OCI-LY7 (cell line): ENCODE measurements around the gene PRDM1. TPM values are rescaled to one million over a fixed set of nuclear protein-coding genes. Genes with fewer than 3 reads are reported as not detected.

Experiments used
- BruUV-seq: library from RNA; stranded (reverse); fragments of 400-500 nt; replicated peaks from 2 replicates; lab custom pipeline; 2021; lab: Mats Ljungman, UMichigan
- CTCF ChIA-PET: fragments of 300-600 bp; sonication (Branson Sonifier 250); formaldehyde crosslinking; loops from one replicate; lab custom pipeline; 2022; ENCODE audit warnings: antibody characterized with exemption; ENCODE audit not compliant: unreplicated experiment; lab: Charles Lee
- POLR2A ChIA-PET: fragments of 300-600 bp; sonication (Branson Sonifier 250); formaldehyde crosslinking; loops from one replicate; lab custom pipeline; 2022; ENCODE audit warnings: antibody characterized with exemption; lab: Charles Lee
- DNase-seq: peaks from one replicate; pipeline ENCODE4 v3.0.0-alpha.2; 2015; ENCODE audit warnings: low spot score
- H2AFZ ChIP-seq: fragments of 200-600 bp; sonication (generic), shearing (Covaris generic); 2 replicates; pipeline ENCODE4 v1.6.1; 2014; ENCODE audit warnings: mild to moderate bottlenecking, antibody characterized with exemption, low read length, moderate library complexity
- H3K27ac ChIP-seq: fragments of 200-600 bp; sonication (generic); 2 replicates; pipeline ENCODE4 v1.5.1; 2014; ENCODE audit warnings: mixed run types, low read depth, mild to moderate bottlenecking, moderate library complexity, low read length, inconsistent platforms; ENCODE audit not compliant: poor library complexity, severe bottlenecking
- H3K36me3 ChIP-seq: fragments of 200-600 bp; sonication (generic); 2 replicates; pipeline ENCODE4 v1.6.1; 2014; ENCODE audit warnings: mild to moderate bottlenecking, antibody characterized with exemption, low read length, moderate library complexity, mixed read lengths; ENCODE audit not compliant: insufficient read depth
- H3K4me1 ChIP-seq: fragments of 200-600 bp; sonication (generic); 2 replicates; pipeline ENCODE4 v1.5.1; 2014; ENCODE audit warnings: mild to moderate bottlenecking, low read length; ENCODE audit not compliant: insufficient read depth, poor library complexity, severe bottlenecking
- H3K4me2 ChIP-seq: fragments of 200-600 bp; sonication (generic); 2 replicates; pipeline ENCODE4 v1.6.1; 2014; ENCODE audit warnings: mild to moderate bottlenecking, low read length
- H3K4me3 ChIP-seq: fragments of 200-600 bp; sonication (generic); 2 replicates; pipeline ENCODE4 v1.5.1; 2014; ENCODE audit warnings: mild to moderate bottlenecking, low read depth, low read length; ENCODE audit not compliant: poor library complexity, severe bottlenecking
- H3K79me2 ChIP-seq: fragments of 200-600 bp; sonication (generic); 2 replicates; pipeline ENCODE4 v1.6.1; 2016; ENCODE audit warnings: low read depth, mild to moderate bottlenecking, low read length, moderate library complexity, mixed read lengths; ENCODE audit not compliant: insufficient read depth
- H3K9me2 ChIP-seq: fragments of 200-600 bp; sonication (generic); 2 replicates; pipeline ENCODE4 v1.6.1; 2016; ENCODE audit warnings: mild to moderate bottlenecking, low read length, mixed read lengths; ENCODE audit not compliant: insufficient read depth
- H3K9me3 ChIP-seq: fragments of 200-600 bp; sonication (generic); 2 replicates; pipeline ENCODE4 v1.6.1; 2014; ENCODE audit warnings: mild to moderate bottlenecking, mixed run types, low read length, mixed read lengths
- H4K20me1 ChIP-seq: fragments of 200-600 bp; sonication (generic); 2 replicates; pipeline ENCODE4 v1.6.1; 2014; ENCODE audit warnings: mild to moderate bottlenecking, antibody characterized with exemption, low read length, moderate library complexity, mixed read lengths; ENCODE audit not compliant: insufficient read depth
- CTCF ChIP-seq: fragments of 200-600 bp; sonication (generic); conservative IDR thresholded peaks from 2 replicates; pipeline ENCODE4 v1.5.1; 2014; ENCODE audit warnings: mild to moderate bottlenecking, antibody characterized with exemption, low read length, moderate library complexity, mixed read lengths
- EZH2phosphoT487 ChIP-seq: fragments of 200-600 bp; sonication (generic); IDR thresholded peaks from 2 replicates; pipeline ENCODE4 v1.6.1; 2018; ENCODE audit warnings: low read depth, borderline replicate concordance, mild to moderate bottlenecking, mixed run types, antibody characterized with exemption, low read length, moderate library complexity, mixed read lengths
- intact Hi-C: fragments of 100-400 bp; cut with micrococcal nuclease; formaldehyde crosslinking; loops from one replicate; pipeline ENCODE4 v1.10.0; 2022; ENCODE audit not compliant: unreplicated experiment
- total RNA-seq, 2 experiments: library from RNA; depleted of rRNA in 1 of 2; stranded (reverse); fragments of >200 nt in 1 of 2; shearing (Covaris generic) in 1 of 2; gene quantifications; 2 replicates each; pipeline ENCODE4 v1.2.3, GENCODE V29; 2014 to 2022

PRDM1 gene
- total RNA-seq, 2 experiments from 2014 or later, result 1.5 to 3.3 TPM

- Histone ChIP-seq H3K79me2 (no peaks in the 10 kb centered on the region), H3K4me1 (peaks cover 39% of the 10 kb centered on the region), H3K27ac (no peak overlapping the region), H3K4me3 (peak overlapping the region; percentile 69), H3K4me2 (peak overlapping the region; percentile 73), H4K20me1 (no peaks in the 10 kb centered on the region), H3K9me3 (no peaks in the 10 kb centered on the region), H2AFZ (peak overlapping the region; percentile 73; the same call in 1 of the 2 replicates), H3K36me3 (peaks cover 5% of the 10 kb centered on the region; the same call in 1 of the 2 replicates), H3K9me2 (no peaks in the 10 kb centered on the region)
- DNase-seq, result no peak
- no TSS peak for BruUV-seq
- ChIA-PET POLR2A (interaction anchor here (0.7 to 1.8 kb wide), 7 partner anchors 9 to 270 kb away, joined by 3 to 7 read pairs (median 3); no protein-coding TSS in a partner anchor), CTCF (no interaction called here)
- intact Hi-C loops, result loop anchor here (10.0 kb wide), 1 partner anchor 416 kb away; no protein-coding TSS in a partner anchor
- TF ChIP-seq CTCF (no peak), EZH2phosphoT487 (no peak)
Measured at GRCh38 chr6:106099235-106099537, 13.1 kb downstream of the PRDM1 start.

DNA sequence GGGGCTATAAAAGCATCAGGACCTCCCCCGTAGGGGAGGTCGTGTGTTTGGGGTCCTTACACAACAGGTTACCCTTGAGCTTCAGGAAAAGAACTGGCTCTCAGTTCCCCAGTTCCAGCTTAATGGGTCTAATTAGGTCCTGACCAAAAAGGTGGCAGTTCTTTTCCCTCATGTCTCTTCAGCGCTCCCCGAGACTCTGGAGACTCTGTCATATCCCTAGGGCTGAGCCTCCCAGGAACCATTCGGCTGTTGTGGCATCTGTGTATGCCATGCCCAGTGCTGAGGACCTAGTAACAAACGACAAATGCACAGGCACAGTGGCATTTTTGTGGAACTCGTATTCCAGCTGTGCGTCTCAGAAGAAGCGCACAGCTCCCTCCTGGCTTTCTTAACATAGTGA, 14.6 kb downstream of the PRDM1 start:
- H3K4me3 ChIP-seq, result no peak overlapping the region
- H3K4me2 ChIP-seq, result no peak overlapping the region
- H3K36me3 ChIP-seq, result peaks cover 5% of the 10 kb centered on the region; the same call in 1 of the 2 replicates
- no peak overlapping the region for H3K27ac ChIP-seq
- H2AFZ ChIP-seq, result no peak overlapping the region
- no TSS peak for BruUV-seq
- intact Hi-C loops, result no loop called here
- ChIA-PET CTCF (no interaction called here), POLR2A (no interaction called here)
- no peaks in the 10 kb centered on the region for H3K9me3 ChIP-seq
- DNase-seq, result no peak
- H3K9me2 ChIP-seq, result no peaks in the 10 kb centered on the region
- TF ChIP-seq EZH2phosphoT487, result no peak
- H3K79me2 ChIP-seq, result no peaks in the 10 kb centered on the region
- peaks cover 34% of the 10 kb centered on the region for H3K4me1 ChIP-seq
- no peaks in the 10 kb centered on the region for H4K20me1 ChIP-seq

DNA sequence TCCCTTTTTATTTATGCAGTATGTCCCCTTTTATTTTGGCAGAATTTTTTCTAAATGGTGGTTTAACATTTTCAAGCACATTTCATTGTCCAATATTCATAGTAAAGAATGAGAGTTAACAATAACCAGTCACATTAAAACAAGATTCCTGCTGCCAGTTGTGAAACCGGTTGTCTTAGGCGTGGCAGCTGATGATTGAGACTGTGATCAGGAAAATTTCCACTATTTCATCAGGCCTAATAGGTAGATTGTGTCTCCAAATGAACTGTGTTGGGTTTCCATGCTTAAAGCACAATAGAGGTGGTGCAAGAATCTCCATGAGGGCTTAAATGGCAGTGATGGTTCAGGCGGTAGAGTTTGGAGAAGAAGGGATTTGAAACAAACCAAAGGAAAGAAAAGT, 15.3 kb downstream of the PRDM1 start:
- CTCF ChIA-PET, result no interaction called here
- intact Hi-C loops, result no loop called here
- H3K4me2 ChIP-seq, result no peak overlapping the region
- no peak for DNase-seq
- no peaks in the 10 kb centered on the region for H3K9me2 ChIP-seq
- H2AFZ ChIP-seq, result no peak overlapping the region
- H3K27ac ChIP-seq, result no peak overlapping the region
- no peaks in the 10 kb centered on the region for H4K20me1 ChIP-seq
- no peak overlapping the region for H3K4me3 ChIP-seq
- POLR2A ChIA-PET, result no interaction called here
- H3K36me3 ChIP-seq, result peaks cover 5% of the 10 kb centered on the region; the same call in 1 of the 2 replicates
- H3K79me2 ChIP-seq, result no peaks in the 10 kb centered on the region
- peaks cover 33% of the 10 kb centered on the region for H3K4me1 ChIP-seq
- no TSS peak for BruUV-seq
- H3K9me3 ChIP-seq, result no peaks in the 10 kb centered on the region
- TF ChIP-seq CTCF, result no peak
- TF ChIP-seq EZH2phosphoT487, result no peak
